H9 (cell line): ENCODE measurements around the gene IQGAP3. TPM values are rescaled to one million over a fixed set of nuclear protein-coding genes. Genes with fewer than 3 reads are reported as not detected.

ENCODE experiments used
- DNase-seq: peaks from one replicate; pipeline ENCODE4 v3.0.0-alpha.2; 2017
- H2AFZ ChIP-seq: one replicate; pipeline ENCODE4 v1.6.1; 2013; ENCODE audit warnings: mild to moderate bottlenecking, low read length, control low read depth, moderate library complexity
- H2AK5ac ChIP-seq: 2 replicates; pipeline ENCODE4 v1.6.1; 2013; ENCODE audit warnings: low read length, control low read depth, mixed read lengths; ENCODE audit not compliant: insufficient read length
- H2BK120ac ChIP-seq: one replicate; pipeline ENCODE4 v1.6.1; 2013; ENCODE audit warnings: low read depth, mild to moderate bottlenecking, low read length, control low read depth, inconsistent platforms; ENCODE audit not compliant: poor library complexity, severe bottlenecking
- H2BK12ac ChIP-seq: 2 replicates; pipeline ENCODE4 v1.6.1; 2013; ENCODE audit warnings: low read length, control low read depth, mixed read lengths, low read depth; ENCODE audit not compliant: insufficient read length
- H2BK15ac ChIP-seq: 2 replicates; pipeline ENCODE4 v1.6.1; 2013; ENCODE audit warnings: low read depth, low read length, control low read depth
- H2BK20ac ChIP-seq: one replicate; pipeline ENCODE4 v1.6.1; 2013; ENCODE audit warnings: low read depth, mild to moderate bottlenecking, low read length, control low read depth, inconsistent platforms; ENCODE audit not compliant: poor library complexity, severe bottlenecking
- H2BK5ac ChIP-seq: 2 replicates; pipeline ENCODE4 v1.6.1; 2013; ENCODE audit warnings: low read length, control low read depth, mixed read lengths; ENCODE audit not compliant: insufficient read length
- H3K14ac ChIP-seq: 2 replicates; pipeline ENCODE4 v1.6.1; 2013; ENCODE audit warnings: low read length, control low read depth; ENCODE audit not compliant: insufficient read depth
- H3K18ac ChIP-seq: 2 replicates; pipeline ENCODE4 v1.6.1; 2013; ENCODE audit warnings: low read depth, mild to moderate bottlenecking, mixed read lengths, low read length, control low read depth; ENCODE audit not compliant: insufficient read length
- H3K23ac ChIP-seq: 2 replicates; pipeline ENCODE4 v1.6.1; 2013; ENCODE audit warnings: low read length, control low read depth, mixed read lengths, low read depth; ENCODE audit not compliant: insufficient read length
- H3K23me2 ChIP-seq: 2 replicates; pipeline ENCODE4 v1.6.1; 2013; ENCODE audit warnings: low read depth, mild to moderate bottlenecking, mixed read lengths, low read length, control low read depth; ENCODE audit not compliant: insufficient read length, poor library complexity, severe bottlenecking
- H3K27ac ChIP-seq: 2 replicates; pipeline ENCODE4 v1.5.1; 2013; ENCODE audit warnings: low read length, control low read depth, mixed read lengths, low read depth; ENCODE audit not compliant: insufficient read length
- H3K27me3 ChIP-seq: 2 replicates; pipeline ENCODE4 v1.6.1; 2013; ENCODE audit warnings: low read length, control low read depth, inconsistent platforms; ENCODE audit not compliant: insufficient read depth
- H3K4ac ChIP-seq: 2 replicates; pipeline ENCODE4 v1.6.1; 2013; ENCODE audit warnings: low read depth, mild to moderate bottlenecking, control low read depth, inconsistent platforms, low read length, moderate library complexity
- H3K4me1 ChIP-seq: 2 replicates; pipeline ENCODE4 v1.6.1; 2013; ENCODE audit warnings: low read length, control low read depth, inconsistent platforms; ENCODE audit not compliant: insufficient read depth
- H3K4me2 ChIP-seq: 2 replicates; pipeline ENCODE4 v1.6.1; 2013; ENCODE audit warnings: low read length, control low read depth, mixed read lengths; ENCODE audit not compliant: insufficient read length, insufficient read depth
- H3K56ac ChIP-seq: 2 replicates; pipeline ENCODE4 v1.6.1; 2013; ENCODE audit warnings: low read depth, mild to moderate bottlenecking, mixed read lengths, low read length, control low read depth; ENCODE audit not compliant: insufficient read length
- H3K79me1 ChIP-seq: 2 replicates; pipeline ENCODE4 v1.6.1; 2013; ENCODE audit warnings: low read depth, mild to moderate bottlenecking, moderate library complexity, low read length, control low read depth, inconsistent platforms; ENCODE audit not compliant: insufficient read depth, poor library complexity, severe bottlenecking
- H3K79me2 ChIP-seq: 2 replicates; pipeline ENCODE4 v1.6.1; 2013; ENCODE audit warnings: low read length, control low read depth, inconsistent platforms; ENCODE audit not compliant: insufficient read depth
- H3K9ac ChIP-seq: 2 replicates; pipeline ENCODE4 v1.6.1; 2013; ENCODE audit warnings: low read length, control low read depth, mixed read lengths; ENCODE audit not compliant: insufficient read length; ENCODE audit errors: extremely low read depth
- H3K9me3 ChIP-seq: one replicate; pipeline ENCODE4 v1.6.1; 2013; ENCODE audit warnings: low read depth, low read length, inconsistent platforms; ENCODE audit not compliant: control insufficient read depth
- H3T11ph ChIP-seq: one replicate; pipeline ENCODE4 v1.6.1; 2013; ENCODE audit warnings: mild to moderate bottlenecking, low read length, control low read depth, inconsistent platforms
- H4K20me1 ChIP-seq: one replicate; pipeline ENCODE4 v1.6.1; 2013; ENCODE audit not compliant: control insufficient read depth, insufficient read length, insufficient read depth
- H4K5ac ChIP-seq: 2 replicates; pipeline ENCODE4 v1.6.1; 2013; ENCODE audit warnings: low read depth, mild to moderate bottlenecking, mixed read lengths, low read length, control low read depth; ENCODE audit not compliant: insufficient read length
- H4K8ac ChIP-seq: replicated peaks from 2 replicates; pipeline ENCODE4 v1.6.1; 2013; ENCODE audit warnings: low read length, control low read depth, mixed read lengths, low read depth; ENCODE audit not compliant: insufficient read length
- H4K91ac ChIP-seq: 2 replicates; pipeline ENCODE4 v1.6.1; 2013; ENCODE audit warnings: low read depth, mild to moderate bottlenecking, moderate library complexity, mixed read lengths, low read length, control low read depth; ENCODE audit not compliant: insufficient read length
- H3K27ac Mint-ChIP-seq, 3 experiments: 2 replicates in 2 of 3; 3 replicates in 1 of 3; pipeline ENCODE4 v1.8.0; 2020 to 2021; ENCODE audit warnings: mixed read lengths in 3 of 3, mild to moderate bottlenecking in 1 of 3, moderate library complexity in 1 of 3
- H3K27me3 Mint-ChIP-seq: 2 replicates; pipeline ENCODE4 v1.8.0; 2021; ENCODE audit warnings: low read depth, mild to moderate bottlenecking, moderate library complexity, mixed read lengths
- H3K36me3 Mint-ChIP-seq, 3 experiments: 2 replicates in 2 of 3; 3 replicates in 1 of 3; pipeline ENCODE4 v1.8.0; 2020 to 2021; ENCODE audit warnings: low read depth in 3 of 3, mixed read lengths in 3 of 3; ENCODE audit not compliant: insufficient read depth in 1 of 3
- H3K4me1 Mint-ChIP-seq, 2 experiments: 2 replicates each; pipeline ENCODE4 v1.8.0; 2020; ENCODE audit warnings: mixed read lengths in 2 of 2
- H3K4me3 Mint-ChIP-seq, 2 experiments: 2 replicates in 1 of 2; 3 replicates in 1 of 2; pipeline ENCODE4 v1.8.0; 2020 to 2021; ENCODE audit warnings: mild to moderate bottlenecking in 2 of 2, mixed read lengths in 2 of 2, moderate library complexity in 1 of 2
- H3K9me3 Mint-ChIP-seq, 2 experiments: 2 replicates in 1 of 2; 3 replicates in 1 of 2; pipeline ENCODE4 v1.8.0; 2020; ENCODE audit warnings: mild to moderate bottlenecking in 2 of 2, mixed read lengths in 2 of 2, moderate library complexity in 1 of 2
- WGBS: extraction: QIAGEN DNeasy Blood & Tissue Kit; methylation state at CpG from one replicate; pipeline ENCODE4 v1.1.7; 2013; ENCODE audit warnings: missing lambda C conversion rate, low lambda C conversion rate, mixed read lengths; ENCODE audit not compliant: insufficient read length; ENCODE audit errors: extremely low coverage; 5-methylcytosine and 5-hydroxymethylcytosine counted together
- total RNA-seq: library from RNA; stranded (reverse); gene quantifications from 2 replicates; pipeline ENCODE4 v1.2.1, GENCODE V29; 2021
- TF ChIP-seq, protein P1 (sequence below): fragments of 200-600 bp; sonication (generic); conservative IDR thresholded peaks from 3 replicates; pipeline ENCODE4 v1.8.0; 2021; ENCODE audit warnings: antibody characterized with exemption, mild to moderate bottlenecking

Gene IQGAP3
- total RNA-seq, 1 experiment from 2014 or later = 24.5 TPM

DNA sequence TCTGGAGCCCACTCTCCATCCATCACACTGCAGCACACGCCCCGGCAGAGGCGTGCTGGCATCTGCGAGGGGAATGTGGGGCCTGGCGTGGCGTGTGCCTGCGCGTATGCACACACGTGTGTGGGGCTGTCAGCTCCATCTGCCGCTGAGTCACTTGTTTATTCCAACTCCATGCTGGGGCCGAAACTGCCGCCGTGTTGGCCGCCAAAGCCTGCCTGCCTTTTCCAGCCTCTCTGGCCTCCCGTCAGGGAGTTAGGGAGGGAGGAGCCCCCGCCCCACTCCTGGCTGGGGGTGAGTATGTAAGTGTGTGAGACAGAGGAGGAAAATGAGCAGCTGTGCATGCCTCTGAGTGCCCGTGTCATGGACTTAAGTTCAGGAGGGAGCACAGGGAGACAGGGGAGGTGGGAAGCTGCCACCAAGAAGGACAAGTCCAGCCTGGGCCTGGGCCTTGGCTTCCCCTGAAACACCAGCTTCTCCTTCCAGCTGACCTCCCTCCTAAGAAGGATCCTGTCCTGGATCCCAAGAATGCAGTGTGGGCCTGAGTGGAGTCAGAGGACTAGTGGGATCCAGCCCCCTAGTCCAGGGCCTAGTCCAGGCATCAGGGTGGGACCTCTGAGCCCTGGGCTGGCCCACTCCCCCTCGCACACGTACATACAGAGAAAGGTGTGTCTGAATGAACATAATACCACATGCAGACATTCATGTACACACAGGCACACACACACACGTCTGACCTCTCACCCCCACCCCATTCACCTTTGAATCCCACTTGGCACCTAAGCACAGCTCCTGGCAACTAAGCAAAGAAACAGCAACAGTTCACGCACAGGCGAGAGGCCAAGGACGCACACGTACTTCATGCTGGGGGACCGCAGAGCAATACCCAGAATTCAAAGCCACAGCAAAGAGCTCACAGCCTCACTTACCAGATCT lies 96.5 kb downstream of the IQGAP3 start:
- WGBS = no CpG with 5 or more reads among the region's 25 CpGs
- H4K5ac ChIP-seq = no peak overlapping the region
- no peak overlapping the region for H3K56ac ChIP-seq
- H3K27ac ChIP-seq = no peak overlapping the region
- no peak overlapping the region for H4K8ac ChIP-seq
- H3K4ac ChIP-seq = no peak overlapping the region
- H2BK12ac ChIP-seq = no peak overlapping the region
- H4K20me1 ChIP-seq = no peaks in the 10 kb centered on the region
- H3K4me2 ChIP-seq = no peak overlapping the region
- H2BK120ac ChIP-seq = no peak overlapping the region
- Mint-ChIP-seq H3K27me3 (no peaks in the 10 kb centered on the region), H3K9me3 (no peaks in the 10 kb centered on the region), H3K4me1 (peaks cover 20 to 22% of the 10 kb centered on the region in 2 experiments), H3K4me3 (no peak overlapping the region), H3K27ac (peak overlapping the region in 1 of 3 experiments; percentile 42; a peak in 1 of 7 replicates), H3K36me3 (peaks cover 15 to 67% (median 62%) of the 10 kb centered on the region in 3 experiments; a peak in 6 of 7 replicates)
- no peaks in the 10 kb centered on the region for H3K23me2 ChIP-seq
- no peak overlapping the region for H3K9ac ChIP-seq
- no peaks in the 10 kb centered on the region for H3K4me1 ChIP-seq
- H2AFZ ChIP-seq = no peak overlapping the region
- H2BK15ac ChIP-seq = no peak overlapping the region
- no peak overlapping the region for H3T11ph ChIP-seq
- no peak overlapping the region for H3K23ac ChIP-seq
- H2BK5ac ChIP-seq = no peak overlapping the region
- H3K18ac ChIP-seq = no peak overlapping the region
- no peak overlapping the region for H4K91ac ChIP-seq
- no peak overlapping the region for H2BK20ac ChIP-seq
- no peaks in the 10 kb centered on the region for H3K79me1 ChIP-seq
- DNase-seq = no peak
- H3K9me3 ChIP-seq = no peaks in the 10 kb centered on the region
- no peak overlapping the region for H3K14ac ChIP-seq
- H3K27me3 ChIP-seq = no peaks in the 10 kb centered on the region
- H3K79me2 ChIP-seq = no peaks in the 10 kb centered on the region
- TF ChIP-seq, protein P1, sequence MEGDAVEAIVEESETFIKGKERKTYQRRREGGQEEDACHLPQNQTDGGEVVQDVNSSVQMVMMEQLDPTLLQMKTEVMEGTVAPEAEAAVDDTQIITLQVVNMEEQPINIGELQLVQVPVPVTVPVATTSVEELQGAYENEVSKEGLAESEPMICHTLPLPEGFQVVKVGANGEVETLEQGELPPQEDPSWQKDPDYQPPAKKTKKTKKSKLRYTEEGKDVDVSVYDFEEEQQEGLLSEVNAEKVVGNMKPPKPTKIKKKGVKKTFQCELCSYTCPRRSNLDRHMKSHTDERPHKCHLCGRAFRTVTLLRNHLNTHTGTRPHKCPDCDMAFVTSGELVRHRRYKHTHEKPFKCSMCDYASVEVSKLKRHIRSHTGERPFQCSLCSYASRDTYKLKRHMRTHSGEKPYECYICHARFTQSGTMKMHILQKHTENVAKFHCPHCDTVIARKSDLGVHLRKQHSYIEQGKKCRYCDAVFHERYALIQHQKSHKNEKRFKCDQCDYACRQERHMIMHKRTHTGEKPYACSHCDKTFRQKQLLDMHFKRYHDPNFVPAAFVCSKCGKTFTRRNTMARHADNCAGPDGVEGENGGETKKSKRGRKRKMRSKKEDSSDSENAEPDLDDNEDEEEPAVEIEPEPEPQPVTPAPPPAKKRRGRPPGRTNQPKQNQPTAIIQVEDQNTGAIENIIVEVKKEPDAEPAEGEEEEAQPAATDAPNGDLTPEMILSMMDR = no peak
- no peak overlapping the region for H2AK5ac ChIP-seq

Other genes starting within 250 kb of the IQGAP3 start
- gene CCT3, start 234.3 kb downstream of the IQGAP3 start, total RNA-seq = 515 and 524 TPM in 2 replicates
- 2.3 and 2.4 TPM in 2 replicates for gene TSACC, start 234.0 kb downstream of the IQGAP3 start, total RNA-seq
- 1.4 and 1.5 TPM in 2 replicates for gene RHBG, start 203.4 kb downstream of the IQGAP3 start, total RNA-seq
- gene MEF2D, start 71.8 kb downstream of the IQGAP3 start, total RNA-seq = 18.7 and 20.8 TPM in 2 replicates
- 0.26 TPM in 1 of 2 replicates, not detected in the other for gene TTC24, start 7.2 kb upstream of the IQGAP3 start, total RNA-seq
- 96.6 and 100 TPM in 2 replicates for gene NAXE, start 19.2 kb upstream of the IQGAP3 start, total RNA-seq
- 64.6 and 71.7 TPM in 2 replicates for gene GPATCH4, start 28.9 kb upstream of the IQGAP3 start, total RNA-seq
- 0.44 and 0.46 TPM in 2 replicates for gene HAPLN2, start 46.9 kb upstream of the IQGAP3 start, total RNA-seq
- gene BCAN, start 69.6 kb upstream of the IQGAP3 start, total RNA-seq = 0.88 and 1.2 TPM in 2 replicates
- gene NES, start 104.8 kb upstream of the IQGAP3 start, total RNA-seq = 167 and 168 TPM in 2 replicates
- gene CRABP2, start 133.0 kb upstream of the IQGAP3 start, total RNA-seq = 180 and 184 TPM in 2 replicates
- gene METTL25B, start 155.9 kb upstream of the IQGAP3 start, total RNA-seq = 24.4 and 26.2 TPM in 2 replicates
- gene ISG20L2, start 156.2 kb upstream of the IQGAP3 start, total RNA-seq = 52.4 and 57.6 TPM in 2 replicates
- 27.3 and 29.0 TPM in 2 replicates for gene MRPL24, start 168.5 kb upstream of the IQGAP3 start, total RNA-seq
- gene HDGF, start 179.1 kb upstream of the IQGAP3 start, total RNA-seq = 308 and 310 TPM in 2 replicates
- gene PRCC, start 195.0 kb upstream of the IQGAP3 start, total RNA-seq = 129 TPM in 2 replicates
- 2.0 and 2.5 TPM in 2 replicates for gene SH2D2A, start 244.3 kb upstream of the IQGAP3 start, total RNA-seq